Measurements from ENCODE around the gene MAEA.
"Not testable (repeated sequence)": the region's sequence is repeated elsewhere in the genome, so short reads cannot be mapped to it uniquely, and the experiment has no call there.

The MAEA gene

DNA sequence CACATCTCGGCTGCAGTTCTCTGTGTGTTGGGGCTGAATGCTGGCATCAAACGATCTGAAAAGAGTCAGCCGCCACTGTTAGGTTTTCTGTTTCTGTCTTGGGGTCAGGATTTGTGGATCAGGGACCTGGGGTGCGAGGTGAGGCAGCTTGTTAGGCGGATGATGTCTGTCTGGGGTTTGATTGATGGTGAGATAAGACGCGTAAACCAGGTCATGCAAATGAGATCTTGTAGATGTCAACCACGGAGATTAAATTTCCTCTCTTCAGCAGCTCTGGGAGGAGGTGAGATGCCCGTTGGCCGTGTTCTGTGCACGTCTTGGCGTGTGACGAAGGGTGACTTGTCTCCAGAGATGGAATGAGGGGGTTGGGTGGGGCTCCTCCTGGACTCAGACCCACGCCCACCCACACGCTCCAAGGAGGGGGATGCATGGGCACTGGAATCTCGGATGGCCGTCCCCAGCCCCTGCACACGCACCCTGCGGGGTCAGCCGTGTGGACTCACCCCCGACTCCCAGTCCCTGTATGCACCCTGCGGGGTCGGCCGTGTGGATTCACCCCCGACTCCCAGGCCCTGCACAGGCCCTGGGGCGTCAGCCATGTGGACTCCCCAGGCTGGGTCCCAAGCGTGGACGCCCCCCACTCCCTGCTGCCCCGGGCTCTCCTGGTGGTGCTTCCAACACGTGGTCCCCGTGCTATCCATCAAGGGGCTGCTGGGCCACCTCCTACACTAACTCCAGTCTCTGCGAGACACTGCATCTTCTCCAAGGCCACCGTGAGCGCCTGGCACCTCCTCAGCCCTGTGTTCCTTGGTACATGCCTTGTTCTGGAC is 41.3 kb downstream of the MAEA start:
- Histone ChIP-seq H3K9me3 (ENCODE audit: control insufficient read depth, low read length) (no peaks in the 10 kb centered on the region), H3K36me3 (ENCODE audit: control insufficient read depth, insufficient read depth, low read length) (no peaks in the 10 kb centered on the region), H2AFZ (no peak overlapping the region), H3K27ac (peak overlapping the region; percentile 74), H3K4me1 (peaks cover 17% of the 10 kb centered on the region), H3K4me2 (ENCODE audit: low read length) (peak overlapping the region; percentile 38), H3K4me3 (ENCODE audit: low read depth, low read length) (peak overlapping the region; percentile 34), H3K9ac (no peak overlapping the region), H3K27me3 (ENCODE audit: control insufficient read depth, insufficient read depth, low read length) (no peaks in the 10 kb centered on the region), H3K79me2 (peaks cover 4% of the 10 kb centered on the region)
- TF ChIP-seq, protein P1, sequence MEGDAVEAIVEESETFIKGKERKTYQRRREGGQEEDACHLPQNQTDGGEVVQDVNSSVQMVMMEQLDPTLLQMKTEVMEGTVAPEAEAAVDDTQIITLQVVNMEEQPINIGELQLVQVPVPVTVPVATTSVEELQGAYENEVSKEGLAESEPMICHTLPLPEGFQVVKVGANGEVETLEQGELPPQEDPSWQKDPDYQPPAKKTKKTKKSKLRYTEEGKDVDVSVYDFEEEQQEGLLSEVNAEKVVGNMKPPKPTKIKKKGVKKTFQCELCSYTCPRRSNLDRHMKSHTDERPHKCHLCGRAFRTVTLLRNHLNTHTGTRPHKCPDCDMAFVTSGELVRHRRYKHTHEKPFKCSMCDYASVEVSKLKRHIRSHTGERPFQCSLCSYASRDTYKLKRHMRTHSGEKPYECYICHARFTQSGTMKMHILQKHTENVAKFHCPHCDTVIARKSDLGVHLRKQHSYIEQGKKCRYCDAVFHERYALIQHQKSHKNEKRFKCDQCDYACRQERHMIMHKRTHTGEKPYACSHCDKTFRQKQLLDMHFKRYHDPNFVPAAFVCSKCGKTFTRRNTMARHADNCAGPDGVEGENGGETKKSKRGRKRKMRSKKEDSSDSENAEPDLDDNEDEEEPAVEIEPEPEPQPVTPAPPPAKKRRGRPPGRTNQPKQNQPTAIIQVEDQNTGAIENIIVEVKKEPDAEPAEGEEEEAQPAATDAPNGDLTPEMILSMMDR (IDR thresholded peaks at IDR 0.05): no peak

DNA sequence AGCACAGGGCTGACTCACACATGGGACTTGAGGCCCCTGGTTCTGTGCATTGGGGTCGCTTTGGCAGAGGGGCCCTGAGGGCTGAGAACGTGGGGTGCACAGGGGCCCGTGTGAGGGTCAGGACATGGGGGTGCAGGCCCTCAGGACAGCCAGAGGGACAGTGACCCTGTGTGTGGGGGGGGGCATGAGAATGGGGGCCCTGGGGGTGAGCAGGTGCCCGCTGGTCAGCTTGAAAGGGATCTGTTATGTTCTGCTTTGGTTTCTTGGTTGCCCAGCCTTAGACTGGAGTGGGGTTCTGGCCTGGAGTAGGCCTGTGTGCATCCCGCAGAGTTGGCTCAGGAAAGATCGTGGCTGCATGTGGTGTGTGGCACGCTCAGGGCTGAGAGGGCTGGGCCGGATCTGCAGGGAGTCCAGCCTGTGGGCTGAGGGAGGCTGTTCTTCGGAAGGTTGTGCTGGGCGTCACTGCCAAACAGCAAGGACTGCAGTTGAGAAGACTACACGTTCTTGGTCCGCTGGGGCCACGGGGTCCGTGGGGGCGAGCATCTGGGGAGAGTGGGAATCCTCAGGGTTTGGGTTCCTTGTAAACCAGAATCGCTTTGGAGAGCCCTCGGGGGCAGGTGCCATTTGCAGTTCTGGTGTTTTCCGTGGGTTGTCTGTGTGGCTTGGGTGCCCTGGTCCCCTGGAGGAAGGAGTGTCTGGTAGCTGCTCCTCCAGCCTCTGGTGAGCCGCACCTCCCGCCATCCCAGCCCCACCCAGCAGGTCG is 42.1 kb downstream of the MAEA start:
- peaks cover 17% of the 10 kb centered on the region for H3K4me1 ChIP-seq
- H3K27me3 ChIP-seq (ENCODE audit: control insufficient read depth, insufficient read depth, low read length): no peaks in the 10 kb centered on the region
- TF ChIP-seq, protein P1 (IDR thresholded peaks at IDR 0.05): no peak
- no peaks in the 10 kb centered on the region for H3K36me3 ChIP-seq (ENCODE audit: control insufficient read depth, insufficient read depth, low read length)
- no peaks in the 10 kb centered on the region for H3K9me3 ChIP-seq (ENCODE audit: control insufficient read depth, low read length)
- peak overlapping the region; percentile 38 for H3K4me2 ChIP-seq (ENCODE audit: low read length)
- H3K9ac ChIP-seq: no peak overlapping the region
- peaks cover 4% of the 10 kb centered on the region for H3K79me2 ChIP-seq
- H3K27ac ChIP-seq: no peak overlapping the region
- H2AFZ ChIP-seq: no peak overlapping the region
- no peak overlapping the region for H3K4me3 ChIP-seq (ENCODE audit: low read depth, low read length)

DNA sequence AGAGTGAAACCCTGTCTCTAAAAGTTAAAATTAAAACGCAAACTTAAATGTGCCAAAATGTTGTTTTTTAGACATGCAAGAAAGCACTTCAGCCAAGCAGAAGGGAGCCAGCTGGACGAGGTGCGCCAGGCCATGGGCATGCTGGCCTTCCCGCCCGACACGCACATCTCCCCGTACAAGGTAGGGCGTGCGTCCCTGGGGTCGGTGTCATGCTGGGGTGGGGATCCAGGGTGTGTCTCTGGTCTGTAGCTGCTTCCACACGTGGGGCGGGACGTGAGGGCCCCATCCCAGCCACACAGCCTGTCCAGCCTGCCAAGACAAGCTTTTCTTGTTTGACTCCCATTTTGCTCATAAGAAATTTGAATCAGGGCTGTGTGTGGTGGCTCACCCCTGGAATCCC is 43.0 kb downstream of the MAEA start:
- TF ChIP-seq, protein P1 (IDR thresholded peaks at IDR 0.05): no peak
- Histone ChIP-seq H3K4me1 (peaks cover 17% of the 10 kb centered on the region), H3K9ac (no peak overlapping the region), H3K27me3 (ENCODE audit: control insufficient read depth, insufficient read depth, low read length) (no peaks in the 10 kb centered on the region), H2AFZ (no peak overlapping the region), H3K4me2 (ENCODE audit: low read length) (no peak overlapping the region), H3K4me3 (ENCODE audit: low read depth, low read length) (no peak overlapping the region), H3K27ac (no peak overlapping the region), H3K79me2 (no peaks in the 10 kb centered on the region), H3K36me3 (ENCODE audit: control insufficient read depth, insufficient read depth, low read length) (no peaks in the 10 kb centered on the region), H3K9me3 (ENCODE audit: control insufficient read depth, low read length) (no peaks in the 10 kb centered on the region)

DNA sequence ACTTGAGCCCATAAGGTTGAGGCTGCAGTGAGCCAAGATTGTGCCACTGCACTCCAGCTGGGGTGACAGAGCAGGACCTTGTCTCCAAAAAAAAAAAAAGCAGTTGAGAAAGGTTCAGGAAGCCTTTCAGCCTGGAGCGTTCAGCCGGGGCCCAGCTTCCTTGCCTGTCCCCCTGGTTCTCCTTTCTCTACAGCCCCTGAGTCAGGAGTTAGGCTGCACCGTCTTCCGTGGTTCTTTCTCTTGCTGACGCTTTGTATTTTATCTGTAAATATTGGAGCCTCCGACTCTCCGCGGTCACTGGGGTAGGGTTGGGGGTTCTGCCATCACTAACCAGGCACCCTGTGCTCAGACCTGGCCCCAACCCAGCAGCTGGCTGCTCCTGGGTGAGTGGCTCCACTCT is 43.6 kb downstream of the MAEA start:
- H3K36me3 ChIP-seq (ENCODE audit: control insufficient read depth, insufficient read depth, low read length): no peaks in the 10 kb centered on the region

DNA sequence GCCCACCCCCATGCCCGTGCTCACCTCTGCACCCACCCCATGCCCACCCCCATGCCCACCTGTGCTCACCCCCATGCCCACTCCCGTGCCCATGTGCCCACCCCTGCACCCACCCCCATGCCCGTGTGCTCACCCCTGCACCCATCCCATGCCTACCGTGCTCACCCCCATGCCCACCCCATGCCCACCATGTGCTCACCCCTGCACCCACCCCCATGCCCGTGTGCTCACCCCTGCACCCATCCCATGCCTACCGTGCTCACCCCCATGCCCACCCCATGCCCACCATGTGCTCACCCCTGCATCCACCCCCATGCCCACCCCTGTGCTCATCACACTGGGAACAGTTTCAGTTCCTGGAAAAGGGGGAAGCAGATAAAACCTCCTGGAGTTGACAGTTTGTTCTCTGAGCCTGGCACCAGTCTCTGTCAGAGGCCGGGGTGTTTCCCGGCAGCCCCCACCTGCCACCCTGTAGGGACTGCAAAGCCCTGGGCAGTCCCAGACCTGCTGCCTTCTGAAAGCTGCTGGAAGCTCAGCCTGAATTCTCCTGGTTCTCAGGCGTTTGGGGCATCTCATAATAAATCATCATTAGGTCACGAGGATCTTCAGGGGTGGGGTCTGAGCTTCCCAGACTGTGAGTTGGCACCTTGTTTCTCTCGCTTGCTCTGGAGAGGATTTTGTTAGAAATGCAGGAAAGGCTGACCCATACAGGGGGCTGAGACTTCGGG is 44.3 kb downstream of the MAEA start:
- H3K27me3 ChIP-seq (ENCODE audit: control insufficient read depth, insufficient read depth, low read length); H3K9ac ChIP-seq; H3K9me3 ChIP-seq (ENCODE audit: control insufficient read depth, low read length); H2AFZ ChIP-seq; H3K79me2 ChIP-seq; H3K4me3 ChIP-seq (ENCODE audit: low read depth, low read length); H3K36me3 ChIP-seq (ENCODE audit: control insufficient read depth, insufficient read depth, low read length); H3K4me2 ChIP-seq (ENCODE audit: low read length); H3K27ac ChIP-seq: not testable (repeated sequence)
- peaks cover 16% of the 10 kb centered on the region for H3K4me1 ChIP-seq

More for the DNA sequence above, 43.6 kb downstream of the MAEA start:
- Histone ChIP-seq H3K4me1 (peaks cover 17% of the 10 kb centered on the region), H3K27ac (no peak overlapping the region), H3K27me3 (ENCODE audit: control insufficient read depth, insufficient read depth, low read length) (no peaks in the 10 kb centered on the region), H2AFZ (no peak overlapping the region), H3K9ac (no peak overlapping the region), H3K4me3 (ENCODE audit: low read depth, low read length) (no peak overlapping the region), H3K9me3 (ENCODE audit: control insufficient read depth, low read length) (no peaks in the 10 kb centered on the region), H3K4me2 (ENCODE audit: low read length) (no peak overlapping the region), H3K79me2 (no peaks in the 10 kb centered on the region)
- TF ChIP-seq, protein P1 (IDR thresholded peaks at IDR 0.05): no peak
